MM.1S (cell line): ENCODE results near the gene FUT8.

Source experiments
- DNase-seq: peaks from one replicate; pipeline ENCODE4 v3.0.0-alpha.2; 2015
- H2AFZ ChIP-seq: fragments of 300-600 bp; sonication (generic); 2 replicates; pipeline ENCODE4 v1.6.0; 2016; ENCODE audit warnings: antibody characterized with exemption, low read length
- H3F3A ChIP-seq: fragments of 300-600 bp; sonication (generic); 2 replicates; pipeline ENCODE4 v1.6.1; 2016; ENCODE audit warnings: mild to moderate bottlenecking, antibody characterized with exemption, low read length, moderate library complexity, mixed read lengths; ENCODE audit not compliant: insufficient read depth
- H3K27ac ChIP-seq: fragments of 300-600 bp; sonication (generic); 2 replicates; pipeline ENCODE4 v1.5.1; 2016; ENCODE audit warnings: mild to moderate bottlenecking, low read length
- H3K27me3 ChIP-seq: fragments of 300-600 bp; sonication (generic); replicated peaks from 2 replicates; pipeline ENCODE4 v1.6.0; 2016; ENCODE audit warnings: low read length; ENCODE audit not compliant: insufficient read depth
- H3K36me3 ChIP-seq: fragments of 300-600 bp; sonication (generic); replicated peaks from 2 replicates; pipeline ENCODE4 v1.6.1; 2016; ENCODE audit warnings: mild to moderate bottlenecking, low read length, mixed read lengths; ENCODE audit not compliant: insufficient read depth
- H3K4me1 ChIP-seq: fragments of 300-600 bp; sonication (generic); 2 replicates; pipeline ENCODE4 v1.6.1; 2016; ENCODE audit warnings: low read length, mixed read lengths
- H3K4me2 ChIP-seq: fragments of 300-600 bp; sonication (generic); 2 replicates; pipeline ENCODE4 v1.6.0; 2016; ENCODE audit warnings: low read depth, low read length
- H3K4me3 ChIP-seq: fragments of 300-600 bp; sonication (generic); 2 replicates; pipeline ENCODE4 v1.5.1; 2016; ENCODE audit warnings: low read length, mixed read lengths
- H3K79me2 ChIP-seq: fragments of 300-600 bp; sonication (generic); 2 replicates; pipeline ENCODE4 v1.6.1; 2016; ENCODE audit warnings: mixed run types, low read length, mixed read lengths
- H3K9ac ChIP-seq: fragments of 300-600 bp; sonication (generic); 2 replicates; pipeline ENCODE4 v1.6.1; 2016; ENCODE audit warnings: low read length, mixed read lengths
- H3K9me2 ChIP-seq: fragments of 300-600 bp; sonication (generic); replicated peaks from 2 replicates; pipeline ENCODE4 v1.6.1; 2016; ENCODE audit warnings: mild to moderate bottlenecking, low read length, mixed read lengths; ENCODE audit not compliant: insufficient read depth
- H3K9me3 ChIP-seq: fragments of 300-600 bp; sonication (generic); replicated peaks from 2 replicates; pipeline ENCODE4 v1.6.1; 2016; ENCODE audit warnings: mild to moderate bottlenecking, low read length, mixed read lengths; ENCODE audit not compliant: insufficient read depth
- H4K20me1 ChIP-seq: fragments of 300-600 bp; sonication (generic); 2 replicates; pipeline ENCODE4 v1.6.1; 2016; ENCODE audit warnings: mild to moderate bottlenecking, low read length, moderate library complexity, mixed read lengths; ENCODE audit not compliant: insufficient read depth
- CTCF ChIP-seq: fragments of 300-600 bp; sonication (generic); IDR thresholded peaks from 2 replicates; pipeline ENCODE4 v1.5.1; 2016; ENCODE audit warnings: antibody characterized with exemption, low read length, mixed read lengths
- EZH2 ChIP-seq: fragments of 300-600 bp; sonication (generic); optimal IDR thresholded peaks from 2 replicates; pipeline ENCODE3; 2017; ENCODE audit warnings: low read depth, mild to moderate bottlenecking, antibody characterized with exemption, low read length, mixed read lengths
- EZH2phosphoT487 ChIP-seq: fragments of 300-600 bp; sonication (generic); IDR thresholded peaks from 2 replicates; pipeline ENCODE4 v1.6.1; 2018; ENCODE audit warnings: antibody characterized with exemption, low read length

Gene FUT8

GRCh38 chr14:65790172-65790815, 377.8 kb downstream of the FUT8 start:
- no peak overlapping the region for H3K27ac ChIP-seq
- TF ChIP-seq EZH2 (no peak), CTCF (no peak), EZH2phosphoT487 (no peak)

GRCh38 chr14:65791191-65791981, 378.9 kb downstream of the FUT8 start:
- no peaks in the 10 kb centered on the region for H3F3A ChIP-seq
- no peak overlapping the region for H3K4me2 ChIP-seq
- no peak for DNase-seq

More at GRCh38 chr14:65790172-65790815, 377.8 kb downstream of the FUT8 start:
- H3K9ac ChIP-seq, result no peak overlapping the region
- no peaks in the 10 kb centered on the region for H4K20me1 ChIP-seq
- no peaks in the 10 kb centered on the region for H3K79me2 ChIP-seq
- DNase-seq, result no peak
- H3K4me2 ChIP-seq, result no peak overlapping the region
- no peaks in the 10 kb centered on the region for H3K27me3 ChIP-seq
- no peak overlapping the region for H3K4me3 ChIP-seq
- H3K9me2 ChIP-seq, result no peaks in the 10 kb centered on the region
- H2AFZ ChIP-seq, result no peak overlapping the region
- H3K9me3 ChIP-seq, result no peaks in the 10 kb centered on the region
- H3F3A ChIP-seq, result no peaks in the 10 kb centered on the region
- no peaks in the 10 kb centered on the region for H3K36me3 ChIP-seq
- H3K4me1 ChIP-seq, result no peaks in the 10 kb centered on the region

GRCh38 chr14:65792208-65792905, 379.8 kb downstream of the FUT8 start:
- no peak overlapping the region for H3K4me2 ChIP-seq
- TF ChIP-seq EZH2 (no peak), CTCF (no peak), EZH2phosphoT487 (no peak)
- no peak overlapping the region for H3K9ac ChIP-seq
- H4K20me1 ChIP-seq, result no peaks in the 10 kb centered on the region
- no peaks in the 10 kb centered on the region for H3K79me2 ChIP-seq
- no peaks in the 10 kb centered on the region for H3K36me3 ChIP-seq
- no peak overlapping the region for H2AFZ ChIP-seq
- no peak overlapping the region for H3K4me3 ChIP-seq
- no peak overlapping the region for H3K27ac ChIP-seq
- H3K4me1 ChIP-seq, result no peaks in the 10 kb centered on the region
- H3K9me3 ChIP-seq, result no peaks in the 10 kb centered on the region
- H3K9me2 ChIP-seq, result no peaks in the 10 kb centered on the region
- H3F3A ChIP-seq, result no peaks in the 10 kb centered on the region
- H3K27me3 ChIP-seq, result no peaks in the 10 kb centered on the region
- DNase-seq, result no peak

More at GRCh38 chr14:65791191-65791981, 378.9 kb downstream of the FUT8 start:
- Histone ChIP-seq H2AFZ (no peak overlapping the region), H3K4me3 (no peak overlapping the region), H3K36me3 (no peaks in the 10 kb centered on the region), H3K27ac (no peak overlapping the region), H4K20me1 (no peaks in the 10 kb centered on the region), H3K9ac (no peak overlapping the region), H3K4me1 (no peaks in the 10 kb centered on the region), H3K9me2 (no peaks in the 10 kb centered on the region), H3K9me3 (no peaks in the 10 kb centered on the region), H3K79me2 (no peaks in the 10 kb centered on the region), H3K27me3 (no peaks in the 10 kb centered on the region)
- TF ChIP-seq EZH2 (no peak), CTCF (no peak)
